ENCODE measurements around the gene MYCBPAP.

DNA sequence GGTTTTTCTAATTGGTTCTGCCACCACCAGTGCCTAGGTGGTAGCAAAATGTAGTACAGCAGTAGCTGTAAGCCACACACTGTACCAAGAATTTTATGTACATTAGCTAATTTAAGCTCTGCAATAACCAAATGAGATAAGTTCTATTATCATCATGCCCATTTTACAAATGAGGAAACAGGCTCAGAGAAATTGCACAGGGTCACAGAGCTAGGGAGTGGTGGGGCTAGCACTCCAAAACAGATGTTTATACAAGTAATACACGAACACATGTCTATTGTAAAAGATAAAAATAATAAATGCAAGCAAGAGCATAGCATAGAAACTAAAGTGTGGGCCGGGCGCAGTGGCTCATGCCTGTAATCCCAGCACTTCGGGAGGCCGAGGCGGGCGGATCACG lies 16.0 kb upstream of the MYCBPAP start:
- TF ChIP-seq, protein P1, sequence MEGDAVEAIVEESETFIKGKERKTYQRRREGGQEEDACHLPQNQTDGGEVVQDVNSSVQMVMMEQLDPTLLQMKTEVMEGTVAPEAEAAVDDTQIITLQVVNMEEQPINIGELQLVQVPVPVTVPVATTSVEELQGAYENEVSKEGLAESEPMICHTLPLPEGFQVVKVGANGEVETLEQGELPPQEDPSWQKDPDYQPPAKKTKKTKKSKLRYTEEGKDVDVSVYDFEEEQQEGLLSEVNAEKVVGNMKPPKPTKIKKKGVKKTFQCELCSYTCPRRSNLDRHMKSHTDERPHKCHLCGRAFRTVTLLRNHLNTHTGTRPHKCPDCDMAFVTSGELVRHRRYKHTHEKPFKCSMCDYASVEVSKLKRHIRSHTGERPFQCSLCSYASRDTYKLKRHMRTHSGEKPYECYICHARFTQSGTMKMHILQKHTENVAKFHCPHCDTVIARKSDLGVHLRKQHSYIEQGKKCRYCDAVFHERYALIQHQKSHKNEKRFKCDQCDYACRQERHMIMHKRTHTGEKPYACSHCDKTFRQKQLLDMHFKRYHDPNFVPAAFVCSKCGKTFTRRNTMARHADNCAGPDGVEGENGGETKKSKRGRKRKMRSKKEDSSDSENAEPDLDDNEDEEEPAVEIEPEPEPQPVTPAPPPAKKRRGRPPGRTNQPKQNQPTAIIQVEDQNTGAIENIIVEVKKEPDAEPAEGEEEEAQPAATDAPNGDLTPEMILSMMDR (IDR thresholded peaks at IDR 0.05), result no peak
- TF ChIP-seq POLR2A (IDR thresholded peaks at IDR 0.05), result no peak

All from thyroid gland (tissue), 4 donors.